COLO829 (cell line): ENCODE results near the gene FXR2.
A peak's percentile ranks its signal among the peaks of the same experiment; 100 is the strongest.

Source experiments
- DNase-seq: peaks from one replicate; pipeline ENCODE4 v3.0.0; 2012; ENCODE audit warnings: low spot score

The FXR2 gene

DNA sequence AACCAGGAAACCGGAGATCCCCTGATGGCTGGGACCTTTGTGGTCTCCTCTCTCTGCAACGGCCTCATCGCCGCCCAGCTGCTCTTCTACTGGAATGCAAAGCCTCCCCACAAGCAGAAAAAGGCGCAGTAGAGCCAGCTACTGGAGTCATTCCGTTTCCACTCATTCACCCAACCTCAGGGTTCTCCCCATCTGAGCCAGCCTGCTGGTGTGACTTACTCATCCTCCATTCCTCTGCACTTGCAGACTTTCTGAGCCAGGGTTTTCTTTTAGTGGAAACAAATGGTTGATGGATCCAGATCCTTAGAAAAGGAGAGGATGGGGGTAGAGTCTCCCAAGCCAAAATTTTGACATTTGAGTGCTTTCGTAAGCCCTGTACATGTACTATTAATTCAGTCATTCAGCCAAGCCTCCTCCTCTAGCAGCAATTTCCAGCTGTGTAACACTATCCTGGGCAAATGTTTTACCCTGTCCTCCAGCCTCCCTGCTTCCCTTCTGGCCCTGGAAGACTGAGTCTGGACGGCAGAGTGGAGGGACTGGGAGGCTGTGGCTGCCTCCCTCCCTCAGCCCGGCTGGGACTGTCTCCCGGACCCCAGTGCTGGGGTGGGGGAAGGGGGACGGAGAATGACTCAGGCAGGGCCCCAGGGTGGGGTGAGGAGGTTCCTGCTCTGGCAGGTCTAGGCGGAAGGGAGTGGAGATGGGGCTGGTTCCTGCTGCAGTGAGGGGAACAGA, 27.1 kb downstream of the FXR2 start:
- no peak for DNase-seq

DNA sequence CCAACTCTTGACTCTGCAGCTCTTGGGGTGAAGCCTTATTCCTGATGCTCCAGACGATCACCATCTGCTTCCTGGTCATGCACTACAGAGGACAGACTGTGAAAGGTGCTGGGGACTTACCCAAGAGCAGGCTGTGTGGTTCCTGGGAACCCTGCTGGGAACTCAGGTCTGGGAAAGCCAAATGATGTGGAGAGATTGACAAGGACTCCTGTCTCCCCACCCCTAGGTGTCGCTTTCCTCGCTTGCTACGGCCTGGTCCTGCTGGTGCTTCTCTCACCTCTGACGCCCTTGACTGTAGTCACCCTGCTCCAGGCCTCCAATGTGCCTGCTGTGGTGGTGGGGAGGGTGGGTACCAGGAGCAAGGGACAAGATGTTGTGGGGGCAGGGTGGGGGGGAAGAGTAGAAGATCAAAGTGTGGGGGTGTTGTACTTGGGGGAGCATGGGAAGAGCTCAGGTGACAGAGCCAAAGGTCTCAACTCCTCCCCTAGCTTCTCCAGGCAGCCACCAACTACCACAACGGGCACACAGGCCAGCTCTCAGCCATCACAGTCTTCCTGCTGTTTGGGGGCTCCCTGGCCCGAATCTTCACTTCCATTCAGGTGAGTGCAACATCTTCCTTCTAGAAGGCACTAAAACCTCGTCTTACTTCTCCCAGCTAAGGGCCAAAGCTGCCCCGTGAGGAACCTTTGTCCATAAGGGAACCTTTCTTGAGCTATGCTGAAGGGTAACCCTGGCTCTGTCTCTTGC, 27.9 kb downstream of the FXR2 start:
- DNase-seq: no peak

- peak; percentile 95 for DNase-seq
Observed at GRCh38 chr17:7583253-7584109, 31.2 kb downstream of the FXR2 start, which contains the start of gene MPDU1. Gene MPDU1 (plus strand): TSS chr17:7583852. CDS start chr17:7583863, 11 bp downstream.

DNA sequence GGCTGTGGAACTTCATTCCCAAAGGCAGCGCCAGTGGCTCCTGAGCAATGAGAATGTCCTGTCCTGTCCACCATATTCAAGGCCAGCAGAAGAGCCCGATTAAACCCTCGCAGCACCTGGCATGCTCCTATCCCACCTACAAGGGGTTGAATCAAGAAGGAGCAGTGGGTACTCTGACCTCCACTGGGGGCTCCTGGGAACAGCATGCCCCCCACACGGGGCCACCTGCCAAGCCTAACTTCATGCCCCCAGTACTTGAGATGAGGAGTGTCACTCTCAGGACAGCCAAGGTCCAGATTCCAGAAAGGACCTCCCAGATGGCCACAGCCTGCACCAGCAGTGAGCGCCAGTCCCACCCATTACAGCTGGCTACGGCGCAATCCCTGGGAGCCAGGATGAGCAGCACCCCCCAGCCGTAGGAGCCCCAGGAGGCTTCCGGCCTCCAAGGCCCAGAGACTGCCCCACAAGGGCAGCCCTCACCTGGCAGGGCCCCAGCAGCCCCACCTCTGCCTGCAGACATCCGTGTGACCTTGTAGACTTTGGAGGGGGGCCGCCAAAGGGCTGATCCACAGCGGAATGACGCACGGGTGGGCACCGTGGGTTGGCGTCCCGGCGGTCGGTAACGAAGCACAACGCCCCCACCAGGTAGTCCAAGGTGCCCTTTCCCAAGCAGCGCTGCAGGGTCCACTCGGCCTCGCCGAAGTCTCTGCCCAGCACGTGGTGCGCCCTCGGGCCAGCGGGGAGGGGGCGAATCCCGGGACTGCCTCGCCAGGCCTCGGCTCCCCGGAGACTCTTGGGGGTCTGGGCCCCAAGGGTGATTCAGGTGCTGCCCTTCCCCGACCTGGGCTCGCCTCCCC, 32.1 kb downstream of the FXR2 start:
- DNase-seq: no peak

GRCh38 chr17:7580604-7581575, 33.8 kb downstream of the FXR2 start:
- no peak for DNase-seq

- no peak for DNase-seq
Observed at GRCh38 chr17:7579834-7580603, 34.7 kb downstream of the FXR2 start.

DNA sequence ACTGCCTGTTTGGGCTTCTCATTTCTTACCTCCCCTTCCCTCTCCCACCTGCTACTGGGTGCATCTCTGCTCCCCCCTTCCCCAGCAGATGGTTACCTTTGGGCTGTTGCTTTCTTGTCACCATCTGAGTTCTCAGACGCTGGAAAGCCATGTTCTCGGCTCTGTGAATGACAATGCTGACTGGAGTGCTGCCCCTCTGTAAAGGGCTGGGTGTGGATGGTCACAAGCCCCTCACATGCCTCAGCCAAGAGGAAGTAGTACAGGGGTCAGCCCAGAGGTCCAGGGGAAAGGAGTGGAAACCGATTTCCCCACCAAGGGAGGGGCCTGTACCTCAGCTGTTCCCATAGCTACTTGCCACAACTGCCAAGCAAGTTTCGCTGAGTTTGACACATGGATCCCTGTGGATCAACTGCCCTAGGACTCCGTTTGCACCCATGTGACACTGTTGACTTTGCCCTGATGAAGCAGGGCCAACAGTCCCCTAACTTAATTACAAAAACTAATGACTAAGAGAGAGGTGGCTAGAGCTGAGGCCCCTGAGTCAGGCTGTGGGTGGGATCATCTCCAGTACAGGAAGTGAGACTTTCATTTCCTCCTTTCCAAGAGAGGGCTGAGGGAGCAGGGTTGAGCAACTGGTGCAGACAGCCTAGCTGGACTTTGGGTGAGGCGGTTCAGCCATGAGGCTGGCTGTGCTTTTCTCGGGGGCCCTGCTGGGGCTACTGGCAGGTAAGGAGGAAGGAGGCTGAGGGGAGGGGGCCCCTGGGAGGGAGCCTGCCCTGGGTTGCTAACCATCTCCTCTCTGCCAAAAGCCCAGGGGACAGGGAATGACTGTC, 35.5 kb downstream of the FXR2 start, which contains the start of gene CD68:
TSS of gene CD68 (plus strand) at position 638 of the 833 bp plus-strand sequence. CDS start at position 678, 40 bp downstream.
- DNase-seq: peak; percentile 78

DNA sequence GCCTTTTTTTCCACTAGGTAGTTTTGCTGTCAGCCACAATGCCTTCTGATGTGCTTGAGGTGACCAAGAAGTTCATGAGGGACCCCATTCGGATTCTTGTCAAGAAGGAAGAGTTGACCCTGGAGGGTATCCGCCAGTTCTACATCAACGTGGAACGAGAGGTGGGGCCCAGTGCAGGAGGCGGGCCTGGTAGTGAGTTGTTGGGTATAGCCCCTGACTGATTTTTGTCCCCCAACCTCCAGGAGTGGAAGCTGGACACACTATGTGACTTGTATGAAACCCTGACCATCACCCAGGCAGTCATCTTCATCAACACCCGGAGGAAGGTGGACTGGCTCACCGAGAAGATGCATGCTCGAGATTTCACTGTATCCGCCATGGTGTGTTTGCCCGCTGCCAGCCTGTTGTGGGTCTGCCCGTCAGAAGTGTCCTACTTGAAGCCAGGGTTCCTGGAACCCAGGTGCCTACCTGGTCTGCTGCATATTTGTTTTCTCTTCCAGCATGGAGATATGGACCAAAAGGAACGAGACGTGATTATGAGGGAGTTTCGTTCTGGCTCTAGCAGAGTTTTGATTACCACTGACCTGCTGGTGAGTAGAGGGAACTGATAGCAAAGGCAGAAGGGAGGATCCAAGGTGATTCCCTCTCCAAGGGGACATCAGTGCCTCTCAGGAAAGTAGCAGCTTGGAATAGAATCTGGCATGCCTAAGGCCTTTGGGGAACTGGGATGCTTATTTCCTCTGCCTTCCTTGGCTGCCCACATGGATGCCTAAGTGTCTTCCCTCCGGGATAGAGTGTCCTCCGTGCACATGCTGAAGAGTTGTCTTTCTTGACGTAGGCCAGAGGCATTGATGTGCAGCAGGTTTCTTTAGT, 37.1 kb downstream of the FXR2 start:
- DNase-seq: no peak

- no peak for DNase-seq
Observed at GRCh38 chr17:7576432-7576937, 38.2 kb downstream of the FXR2 start.

DNA sequence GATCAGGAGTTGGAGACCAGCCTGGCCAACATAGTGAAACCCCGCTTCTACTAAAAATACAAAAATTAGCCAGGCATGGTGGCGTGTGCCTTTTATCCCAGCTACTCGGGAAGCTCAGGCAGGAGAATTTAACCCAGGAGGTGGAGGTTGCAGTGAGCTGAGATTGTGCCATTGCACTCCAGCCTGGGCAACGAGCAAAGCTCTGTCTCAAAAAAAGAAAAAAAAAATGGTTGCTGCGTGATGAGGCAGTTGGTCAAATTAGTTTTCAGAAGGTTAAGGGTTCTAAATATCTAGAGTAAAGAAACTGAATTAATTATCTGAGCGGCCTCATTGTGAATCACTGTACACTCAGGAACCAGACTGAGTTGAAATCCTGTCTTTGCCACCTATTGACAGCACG, 38.7 kb downstream of the FXR2 start:
- no peak for DNase-seq

- DNase-seq: no peak
Observed at GRCh38 chr17:7575481-7575883, 39.2 kb downstream of the FXR2 start.

DNA sequence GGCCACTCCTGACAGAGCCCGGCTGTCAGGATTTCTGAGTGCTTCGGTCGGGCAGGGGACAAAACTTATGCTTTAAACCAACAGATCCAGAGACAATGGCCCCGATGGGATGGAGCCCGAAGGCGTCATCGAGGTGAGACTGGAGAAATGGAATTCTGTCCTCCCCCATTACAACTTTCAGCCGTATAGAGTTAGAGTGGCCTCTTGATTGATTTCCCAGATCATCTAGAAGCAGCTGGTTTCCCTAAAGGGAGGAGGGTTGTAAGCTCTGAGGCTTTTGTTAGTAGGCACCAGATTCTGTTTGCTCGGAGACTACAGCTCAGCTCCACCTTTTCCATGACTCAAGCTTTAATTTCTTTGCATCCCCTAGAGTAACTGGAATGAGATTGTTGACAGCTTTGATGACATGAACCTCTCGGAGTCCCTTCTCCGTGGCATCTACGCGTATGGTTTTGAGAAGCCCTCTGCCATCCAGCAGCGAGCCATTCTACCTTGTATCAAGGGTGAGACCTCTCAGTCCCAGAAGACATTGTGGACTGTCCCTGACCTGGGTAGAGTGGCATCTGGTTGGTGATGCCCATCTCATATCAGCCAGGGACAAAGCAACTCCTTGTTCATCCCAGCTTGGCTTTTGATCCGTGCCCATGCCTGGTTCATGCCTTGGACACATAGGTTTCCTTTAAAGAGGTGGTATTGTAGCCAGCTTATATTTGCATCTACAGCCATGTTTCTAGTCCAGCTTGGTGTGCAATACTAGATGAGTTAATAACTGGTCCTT, 40.3 kb downstream of the FXR2 start:
- no peak for DNase-seq

GRCh38 chr17:7573324-7574080, 41.2 kb downstream of the FXR2 start:
- DNase-seq: peak; percentile 88

- peak; percentile 98 for DNase-seq
Observed at GRCh38 chr17:7572588-7573323, 41.9 kb downstream of the FXR2 start.

DNA sequence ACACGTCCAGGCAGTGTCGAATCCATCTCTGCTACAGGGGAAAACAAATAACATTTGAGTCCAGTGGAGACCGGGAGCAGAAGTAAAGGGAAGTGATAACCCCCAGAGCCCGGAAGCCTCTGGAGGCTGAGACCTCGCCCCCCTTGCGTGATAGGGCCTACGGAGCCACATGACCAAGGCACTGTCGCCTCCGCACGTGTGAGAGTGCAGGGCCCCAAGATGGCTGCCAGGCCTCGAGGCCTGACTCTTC, 42.4 kb downstream of the FXR2 start:
- no peak for DNase-seq
